OCI-M2 (cell line): ENCODE measurements around the gene EMP2.

ENCODE experiments used
- DNase-seq: peaks from one replicate; lab custom pipeline; 2025; ENCODE audit not compliant: unreplicated experiment; lab: John Stamatoyannopoulos, UW

The EMP2 gene

GRCh38 chr16:10610499-10611184, 30.2 kb upstream of the EMP2 start:
- DNase-seq = no peak

GRCh38 chr16:10609402-10609774, 29.0 kb upstream of the EMP2 start:
- DNase-seq = no peak

- no peak for DNase-seq
These were observed 28.4 kb upstream of the EMP2 start for GRCh38 chr16:10608687-10609401.

- no peak for DNase-seq
These were observed 26.8 kb upstream of the EMP2 start for GRCh38 chr16:10607157-10607556.

GRCh38 chr16:10606607-10607006, 26.2 kb upstream of the EMP2 start:
- no peak for DNase-seq

GRCh38 chr16:10605636-10606035, 25.2 kb upstream of the EMP2 start:
- no peak for DNase-seq

GRCh38 chr16:10601444-10602408, 21.3 kb upstream of the EMP2 start:
- no peak for DNase-seq

GRCh38 chr16:10600782-10601443, 20.5 kb upstream of the EMP2 start:
- DNase-seq = no peak

- DNase-seq = no peak
These were observed 19.2 kb upstream of the EMP2 start for GRCh38 chr16:10599626-10600025.

GRCh38 chr16:10598157-10598556, 17.8 kb upstream of the EMP2 start:
- DNase-seq = no peak

GRCh38 chr16:10597187-10597601, 16.8 kb upstream of the EMP2 start:
- no peak for DNase-seq

GRCh38 chr16:10594312-10594950, 14.0 kb upstream of the EMP2 start:
- DNase-seq = no peak

- DNase-seq = no peak
These were observed 12.2 kb upstream of the EMP2 start for GRCh38 chr16:10592611-10593010.

- DNase-seq = no peak
These were observed 9.9 kb upstream of the EMP2 start for GRCh38 chr16:10590342-10590741.

GRCh38 chr16:10589109-10589508, 8.7 kb upstream of the EMP2 start:
- DNase-seq = no peak

- DNase-seq = no peak
These were observed 7.2 kb upstream of the EMP2 start for GRCh38 chr16:10587622-10588021.

- DNase-seq = no peak
These were observed 4.6 kb upstream of the EMP2 start for GRCh38 chr16:10584981-10585438.

GRCh38 chr16:10583269-10583668, 2.9 kb upstream of the EMP2 start:
- no peak for DNase-seq

GRCh38 chr16:10581507-10581906, 1.1 kb upstream of the EMP2 start:
- no peak for DNase-seq

- no peak for DNase-seq
These were observed 467 bp upstream of the EMP2 start for GRCh38 chr16:10580883-10581247.

GRCh38 chr16:10579575-10579964, 828 bp downstream of the EMP2 start:
- DNase-seq = no peak
